IMR-90 (cell line): ENCODE measurements around the gene CAMTA1. TPM values are rescaled to one million over a fixed set of nuclear protein-coding genes. Genes with fewer than 3 reads are reported as not detected.

ENCODE experiments used
- ATAC-seq: fragments of 200-7000 bp; cut with Tn5 transposase; 2 replicates; pipeline ENCODE4 v1.9.1; 2020; ENCODE audit warnings: low read depth, mild to moderate bottlenecking, moderate library complexity
- BruUV-seq: library from RNA; stranded (reverse); fragments of 400-500 nt; replicated peaks from 2 replicates; lab custom pipeline; 2021; lab: Mats Ljungman, UMichigan
- CTCF ChIA-PET: fragments of 300-600 bp; formaldehyde crosslinking; extraction: SDS; loops from one replicate; lab custom pipeline; 2021; ENCODE audit warnings: antibody characterized with exemption; lab: Yijun Ruan, JAX
- POLR2A ChIA-PET: fragments of 300-600 bp; sonication (Branson Sonifier 250); formaldehyde crosslinking; loops from one replicate; lab custom pipeline; 2022; ENCODE audit warnings: antibody characterized with exemption; ENCODE audit not compliant: unreplicated experiment; lab: Charles Lee
- DNase-seq: peaks from one replicate; pipeline ENCODE4 v3.0.0; 2013
- H2AFZ ChIP-seq: replicated peaks from 2 replicates; pipeline ENCODE3; 2013; ENCODE audit warnings: low read length, mild to moderate bottlenecking; ENCODE audit not compliant: poor library complexity
- H2AK5ac ChIP-seq: 2 replicates; pipeline ENCODE4 v1.6.1; 2013; ENCODE audit warnings: low read depth, low read length, inconsistent platforms
- H2AK9ac ChIP-seq: replicated peaks from 2 replicates; pipeline ENCODE3; 2013; ENCODE audit warnings: mild to moderate bottlenecking, low read depth, low read length, moderate library complexity; ENCODE audit not compliant: poor library complexity
- H2BK120ac ChIP-seq: 2 replicates; pipeline ENCODE4 v1.6.1; 2013; ENCODE audit warnings: low read depth, low read length, inconsistent platforms
- H2BK15ac ChIP-seq: 3 replicates; pipeline ENCODE4 v1.6.1; 2013; ENCODE audit warnings: low read depth, low read length, inconsistent platforms
- H2BK20ac ChIP-seq: 2 replicates; pipeline ENCODE4 v1.6.1; 2013; ENCODE audit warnings: low read depth, mild to moderate bottlenecking, inconsistent platforms, low read length, moderate library complexity
- H2BK5ac ChIP-seq: 2 replicates; pipeline ENCODE4 v1.6.1; 2013; ENCODE audit warnings: mild to moderate bottlenecking, low read depth, low read length, inconsistent platforms; ENCODE audit not compliant: poor library complexity, severe bottlenecking
- H3K14ac ChIP-seq: replicated peaks from 2 replicates; pipeline ENCODE4 v1.6.1; 2013; ENCODE audit warnings: low read depth, low read length, inconsistent platforms
- H3K18ac ChIP-seq: 2 replicates; pipeline ENCODE4 v1.6.1; 2013; ENCODE audit warnings: low read depth, low read length, control low read depth
- H3K23ac ChIP-seq: 2 replicates; pipeline ENCODE4 v1.6.1; 2013; ENCODE audit warnings: low read depth, low read length, inconsistent platforms
- H3K27ac ChIP-seq: 2 replicates; pipeline ENCODE4 v1.5.1; 2013; ENCODE audit warnings: mild to moderate bottlenecking, control low read depth, low read length; ENCODE audit not compliant: insufficient read depth
- H3K27me3 ChIP-seq: 2 replicates; pipeline ENCODE4 v1.6.1; 2013; ENCODE audit warnings: low read length; ENCODE audit not compliant: control insufficient read depth, insufficient read depth
- H3K36me3 ChIP-seq: 2 replicates; pipeline ENCODE4 v1.6.1; 2013; ENCODE audit warnings: low read length, mixed read lengths; ENCODE audit not compliant: control insufficient read depth, insufficient read depth
- H3K4ac ChIP-seq: 2 replicates; pipeline ENCODE4 v1.6.1; 2013; ENCODE audit warnings: low read depth, low read length, inconsistent platforms
- H3K4me1 ChIP-seq: 2 replicates; pipeline ENCODE4 v1.6.1; 2013; ENCODE audit warnings: low read length, mixed read lengths; ENCODE audit not compliant: control insufficient read depth, insufficient read depth
- H3K4me2 ChIP-seq: 2 replicates; pipeline ENCODE4 v1.6.1; 2013; ENCODE audit warnings: low read depth, mild to moderate bottlenecking, control low read depth, low read length, moderate library complexity
- H3K4me3 ChIP-seq: 2 replicates; pipeline ENCODE4 v1.5.1; 2013; ENCODE audit warnings: low read depth, mild to moderate bottlenecking, control low read depth, low read length, moderate library complexity; ENCODE audit not compliant: insufficient read depth
- H3K56ac ChIP-seq: 2 replicates; pipeline ENCODE4 v1.6.1; 2013; ENCODE audit warnings: low read length, inconsistent platforms; ENCODE audit not compliant: insufficient read depth; ENCODE audit errors: extremely low read depth
- H3K79me1 ChIP-seq, 2 experiments: 2 replicates each; pipeline ENCODE4 v1.6.1; 2013; ENCODE audit warnings: low read length in 2 of 2, inconsistent platforms in 1 of 2, low read depth in 1 of 2
- H3K9ac ChIP-seq: 2 replicates; pipeline ENCODE4 v1.6.1; 2013; ENCODE audit warnings: low read depth, low read length, control low read depth
- H3K9me1 ChIP-seq: 2 replicates; pipeline ENCODE4 v1.6.1; 2013; ENCODE audit warnings: low read length, inconsistent platforms; ENCODE audit not compliant: insufficient read depth
- H3K9me3 ChIP-seq: 2 replicates; pipeline ENCODE4 v1.6.1; 2013; ENCODE audit warnings: low read length; ENCODE audit not compliant: control insufficient read depth, insufficient read depth
- H4K20me1 ChIP-seq: 2 replicates; pipeline ENCODE4 v1.6.1; 2013; ENCODE audit warnings: low read length, inconsistent platforms; ENCODE audit not compliant: insufficient read depth
- H4K5ac ChIP-seq: 2 replicates; pipeline ENCODE4 v1.6.1; 2013; ENCODE audit warnings: mild to moderate bottlenecking, low read depth, low read length, control low read depth
- H4K8ac ChIP-seq, 2 experiments: 2 replicates each; pipeline ENCODE4 v1.6.1; 2013; ENCODE audit warnings: low read depth in 2 of 2, low read length in 2 of 2, control low read depth in 1 of 2, inconsistent platforms in 1 of 2
- H4K91ac ChIP-seq: 2 replicates; pipeline ENCODE4 v1.6.1; 2013; ENCODE audit warnings: low read depth, low read length, inconsistent platforms; ENCODE audit not compliant: insufficient read depth
- BHLHE40 ChIP-seq: fragments of 150-350 bp; IDR thresholded peaks from 2 replicates; pipeline ENCODE4 v1.6.1; 2016; ENCODE audit warnings: mild to moderate bottlenecking, low read depth, low read length
- CEBPB ChIP-seq: IDR thresholded peaks from 2 replicates; pipeline ENCODE4 v1.6.1; 2012; ENCODE audit warnings: low read depth, low read length, improper control_type of control experiment
- CHD1 ChIP-seq: IDR thresholded peaks from 2 replicates; pipeline ENCODE4 v1.6.1; 2012; ENCODE audit warnings: low read depth, low read length, improper control_type of control experiment
- MAFK ChIP-seq: IDR thresholded peaks from 2 replicates; pipeline ENCODE4 v1.6.1; 2012; ENCODE audit warnings: low read depth, low read length, improper control_type of control experiment
- MAZ ChIP-seq: IDR thresholded peaks from 2 replicates; pipeline ENCODE4 v1.6.1; 2012; ENCODE audit warnings: low read depth, mild to moderate bottlenecking, low read length, improper control_type of control experiment, moderate library complexity, borderline replicate concordance
- RAD21 ChIP-seq: IDR thresholded peaks from 2 replicates; pipeline ENCODE4 v1.6.1; 2012; ENCODE audit warnings: low read length, improper control_type of control experiment
- RCOR1 ChIP-seq: IDR thresholded peaks from 2 replicates; pipeline ENCODE4 v1.6.1; 2012; ENCODE audit warnings: mild to moderate bottlenecking, low read length, improper control_type of control experiment; ENCODE audit not compliant: insufficient replicate concordance
- RFX5 ChIP-seq: IDR thresholded peaks from 2 replicates; pipeline ENCODE4 v1.8.0; 2012; ENCODE audit warnings: low read depth, mild to moderate bottlenecking, low read length, moderate library complexity
- WGBS, 2 experiments: methylation state at CpG; one replicate each; pipeline versions ENCODE4 v1.1.5 to v1.1.7; 2013; ENCODE audit warnings: missing lambda C conversion rate in 2 of 2; ENCODE audit not compliant: insufficient read length in 1 of 2; ENCODE audit errors: extremely low coverage in 2 of 2; 5-methylcytosine and 5-hydroxymethylcytosine counted together
- dilution Hi-C: fragments of 300-500 bp; cut with HindIII; formaldehyde crosslinking; loops from one replicate; pipeline ENCODE4 v1.14.3; 2018; ENCODE audit warnings: low sequenced_read_pairs; ENCODE audit not compliant: unreplicated experiment
- in situ Hi-C: fragments of 300-500 bp; cut with MboI; formaldehyde crosslinking; loops from 3 replicates; pipeline ENCODE4 v1.14.3; 2019; ENCODE audit warnings: low sequenced_read_pairs, inconsistent platforms, mixed read lengths
- intact Hi-C: fragments of 100-400 bp; cut with micrococcal nuclease; formaldehyde crosslinking; loops from 2 replicates; pipeline ENCODE4 v1.10.0; 2022
- polyA plus RNA-seq, 3 experiments: library from polyadenylated mRNA; depleted of rRNA; stranded (reverse); fragments of >200 nt; gene quantifications; 2 replicates each; pipeline ENCODE4 v1.2.3, GENCODE V29; 2012; ENCODE audit warnings: low replicate concordance in 1 of 3
- total RNA-seq: library from RNA; depleted of rRNA; stranded (reverse); fragments of >200 nt; gene quantifications from 2 replicates; pipeline ENCODE4 v1.2.3, GENCODE V29; 2012
- TF ChIP-seq, protein P1 (sequence below): conservative IDR thresholded peaks from 2 replicates; pipeline ENCODE4 v1.5.1; 2012; ENCODE audit warnings: mild to moderate bottlenecking, low read depth, low read length, improper control_type of control experiment

The CAMTA1 gene
- total and polyA plus RNA-seq, 2 of the 4 experiments (the other 2 are of a cell fraction), result 35.5 to 74.3 TPM

DNA sequence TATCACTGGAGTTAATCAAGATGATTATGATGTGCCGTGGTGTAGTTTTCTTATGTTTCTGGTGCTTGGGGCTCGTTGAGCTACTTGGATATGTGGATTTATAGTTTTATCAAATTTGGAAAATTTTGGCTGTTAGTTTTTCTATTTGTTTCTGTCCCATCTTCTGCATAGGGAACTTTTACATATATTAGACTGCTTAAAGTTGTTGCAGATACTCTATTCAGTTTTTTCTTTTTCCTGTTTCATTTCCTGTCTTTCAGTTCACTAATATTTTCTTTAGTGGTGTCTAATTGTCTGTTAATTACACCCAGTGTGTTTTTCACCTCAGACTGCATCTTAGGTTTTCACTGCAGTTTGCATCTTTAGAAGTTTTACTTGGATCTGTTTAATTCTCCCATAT lies 247.7 kb downstream of the CAMTA1 start:
- H3K36me3 ChIP-seq, result no peaks in the 10 kb centered on the region
- BruUV-seq, result no TSS peak
- no peak for ATAC-seq
- no CpG with 5 or more reads among the region's 2 CpGs for WGBS, 2 experiments
- no peak overlapping the region for H4K5ac ChIP-seq
- no peak overlapping the region for H3K14ac ChIP-seq
- H3K27ac ChIP-seq, result no peak overlapping the region
- no peaks in the 10 kb centered on the region for H4K20me1 ChIP-seq
- intact Hi-C loops (loop anchor here (10.0 kb wide), 1 partner anchor 308 kb away; no protein-coding TSS in a partner anchor), dilution Hi-C loops (no loop called here), in situ Hi-C loops (no loop called here)
- no peak overlapping the region for H4K91ac ChIP-seq
- H3K9ac ChIP-seq, result no peak overlapping the region
- H3K79me1 ChIP-seq, result no peaks in the 10 kb centered on the region
- no peaks in the 10 kb centered on the region; the same call in 1 of the 2 replicates for H3K27me3 ChIP-seq
- no peak overlapping the region for H3K4me3 ChIP-seq
- no peak overlapping the region for H2BK120ac ChIP-seq
- H3K4ac ChIP-seq, result no peak overlapping the region
- no peaks in the 10 kb centered on the region for H3K4me1 ChIP-seq
- no peak for DNase-seq
- ChIA-PET POLR2A (no interaction called here), CTCF (no interaction called here)
- H2BK20ac ChIP-seq, result no peak overlapping the region
- H3K9me1 ChIP-seq, result no peaks in the 10 kb centered on the region
- H2BK5ac ChIP-seq, result no peak overlapping the region
- H2AK9ac ChIP-seq, result no peak overlapping the region
- no peak overlapping the region for H2AK5ac ChIP-seq
- no peak overlapping the region for H3K4me2 ChIP-seq
- H3K9me3 ChIP-seq, result 0 out of 2 replicates have a peak, but pooled peaks cover 3% of the 10 kb centered on the region
- H3K56ac ChIP-seq, result no peak overlapping the region
- no peak overlapping the region for H3K23ac ChIP-seq
- H3K18ac ChIP-seq, result no peak overlapping the region
- H2AFZ ChIP-seq, result no peak overlapping the region
- H4K8ac ChIP-seq, result no peak overlapping the region
- no peak overlapping the region for H2BK15ac ChIP-seq
- TF ChIP-seq MAZ (no peak), RAD21 (no peak), CEBPB (no peak), RCOR1 (no peak), RFX5 (no peak), BHLHE40 (no peak), CHD1 (no peak), MAFK (no peak)
- TF ChIP-seq, protein P1, sequence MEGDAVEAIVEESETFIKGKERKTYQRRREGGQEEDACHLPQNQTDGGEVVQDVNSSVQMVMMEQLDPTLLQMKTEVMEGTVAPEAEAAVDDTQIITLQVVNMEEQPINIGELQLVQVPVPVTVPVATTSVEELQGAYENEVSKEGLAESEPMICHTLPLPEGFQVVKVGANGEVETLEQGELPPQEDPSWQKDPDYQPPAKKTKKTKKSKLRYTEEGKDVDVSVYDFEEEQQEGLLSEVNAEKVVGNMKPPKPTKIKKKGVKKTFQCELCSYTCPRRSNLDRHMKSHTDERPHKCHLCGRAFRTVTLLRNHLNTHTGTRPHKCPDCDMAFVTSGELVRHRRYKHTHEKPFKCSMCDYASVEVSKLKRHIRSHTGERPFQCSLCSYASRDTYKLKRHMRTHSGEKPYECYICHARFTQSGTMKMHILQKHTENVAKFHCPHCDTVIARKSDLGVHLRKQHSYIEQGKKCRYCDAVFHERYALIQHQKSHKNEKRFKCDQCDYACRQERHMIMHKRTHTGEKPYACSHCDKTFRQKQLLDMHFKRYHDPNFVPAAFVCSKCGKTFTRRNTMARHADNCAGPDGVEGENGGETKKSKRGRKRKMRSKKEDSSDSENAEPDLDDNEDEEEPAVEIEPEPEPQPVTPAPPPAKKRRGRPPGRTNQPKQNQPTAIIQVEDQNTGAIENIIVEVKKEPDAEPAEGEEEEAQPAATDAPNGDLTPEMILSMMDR, result no peak
